PFSK-1 (cell line): ENCODE measurements around the gene DMWD.

Experiments
- FOXP2 ChIP-seq: optimal IDR thresholded peaks from 2 replicates; pipeline ENCODE3; 2011; ENCODE audit warnings: borderline replicate concordance, control low read depth, inconsistent platforms; ENCODE audit not compliant: insufficient read depth; ENCODE audit errors: extremely low read length, extremely low read depth
- POLR2AphosphoS5 ChIP-seq: IDR thresholded peaks from 2 replicates; pipeline ENCODE4 v1.6.1; 2012; ENCODE audit warnings: low read depth, mild to moderate bottlenecking, control low read depth, low read length, moderate library complexity
- SIN3A ChIP-seq: IDR thresholded peaks from 2 replicates; pipeline ENCODE4 v1.6.1; 2012; ENCODE audit warnings: mild to moderate bottlenecking, low read length, moderate library complexity, borderline replicate concordance; ENCODE audit not compliant: insufficient read depth
- TAF1 ChIP-seq: IDR thresholded peaks from 2 replicates; pipeline ENCODE4 v1.6.1; 2012; ENCODE audit warnings: low read length, control low read depth, borderline replicate concordance; ENCODE audit not compliant: insufficient read depth
- TF ChIP-seq, protein P1 (sequence below), 2 experiments: IDR thresholded peaks; 2 replicates each; pipeline versions ENCODE4 v1.6.1 to v1.8.0; 2011 to 2012; ENCODE audit warnings: low read depth in 2 of 2, low read length in 2 of 2, control low read depth in 1 of 2, inconsistent platforms in 1 of 2, mild to moderate bottlenecking in 1 of 2, moderate library complexity in 1 of 2; ENCODE audit not compliant: insufficient read depth in 1 of 2

DMWD gene

DNA sequence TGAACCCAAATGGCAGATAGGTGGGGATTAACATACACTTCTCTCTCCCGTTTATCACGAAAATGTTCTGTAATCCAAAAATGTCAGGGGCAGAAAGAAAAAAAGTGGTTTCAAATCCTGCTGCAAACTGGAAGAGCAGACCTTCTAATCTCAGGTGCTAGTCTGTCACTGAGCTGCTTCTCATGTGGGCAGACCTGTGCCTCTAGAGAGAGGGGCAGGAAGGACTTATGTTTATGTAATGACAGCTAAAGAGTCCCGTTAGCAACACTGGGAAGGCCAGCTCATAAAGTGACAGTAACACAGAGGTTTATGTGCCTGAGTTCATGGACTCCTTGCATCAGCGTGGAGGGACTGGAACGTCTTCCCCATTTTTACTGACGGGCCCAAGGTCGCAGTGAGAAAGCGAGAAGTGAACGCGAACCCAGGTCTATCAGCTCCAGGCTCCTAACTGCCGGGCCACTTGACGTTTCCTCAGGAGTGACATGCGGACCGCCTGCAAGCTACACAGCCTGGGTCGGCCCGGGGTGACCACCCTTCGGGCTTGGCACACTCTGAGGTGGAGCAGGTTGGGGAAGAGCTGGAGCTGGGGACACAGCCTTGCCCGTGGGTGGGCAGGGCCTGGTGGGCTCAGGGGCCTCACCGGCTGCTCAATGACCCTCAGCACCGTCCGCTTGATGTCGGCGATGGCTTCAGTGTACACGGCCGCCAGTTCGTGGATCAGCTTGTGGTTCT is 32.1 kb upstream of the DMWD start:
- TF ChIP-seq, protein P1, sequence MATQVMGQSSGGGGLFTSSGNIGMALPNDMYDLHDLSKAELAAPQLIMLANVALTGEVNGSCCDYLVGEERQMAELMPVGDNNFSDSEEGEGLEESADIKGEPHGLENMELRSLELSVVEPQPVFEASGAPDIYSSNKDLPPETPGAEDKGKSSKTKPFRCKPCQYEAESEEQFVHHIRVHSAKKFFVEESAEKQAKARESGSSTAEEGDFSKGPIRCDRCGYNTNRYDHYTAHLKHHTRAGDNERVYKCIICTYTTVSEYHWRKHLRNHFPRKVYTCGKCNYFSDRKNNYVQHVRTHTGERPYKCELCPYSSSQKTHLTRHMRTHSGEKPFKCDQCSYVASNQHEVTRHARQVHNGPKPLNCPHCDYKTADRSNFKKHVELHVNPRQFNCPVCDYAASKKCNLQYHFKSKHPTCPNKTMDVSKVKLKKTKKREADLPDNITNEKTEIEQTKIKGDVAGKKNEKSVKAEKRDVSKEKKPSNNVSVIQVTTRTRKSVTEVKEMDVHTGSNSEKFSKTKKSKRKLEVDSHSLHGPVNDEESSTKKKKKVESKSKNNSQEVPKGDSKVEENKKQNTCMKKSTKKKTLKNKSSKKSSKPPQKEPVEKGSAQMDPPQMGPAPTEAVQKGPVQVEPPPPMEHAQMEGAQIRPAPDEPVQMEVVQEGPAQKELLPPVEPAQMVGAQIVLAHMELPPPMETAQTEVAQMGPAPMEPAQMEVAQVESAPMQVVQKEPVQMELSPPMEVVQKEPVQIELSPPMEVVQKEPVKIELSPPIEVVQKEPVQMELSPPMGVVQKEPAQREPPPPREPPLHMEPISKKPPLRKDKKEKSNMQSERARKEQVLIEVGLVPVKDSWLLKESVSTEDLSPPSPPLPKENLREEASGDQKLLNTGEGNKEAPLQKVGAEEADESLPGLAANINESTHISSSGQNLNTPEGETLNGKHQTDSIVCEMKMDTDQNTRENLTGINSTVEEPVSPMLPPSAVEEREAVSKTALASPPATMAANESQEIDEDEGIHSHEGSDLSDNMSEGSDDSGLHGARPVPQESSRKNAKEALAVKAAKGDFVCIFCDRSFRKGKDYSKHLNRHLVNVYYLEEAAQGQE (IDR thresholded peaks at IDR 0.05; ENCODE audit: insufficient read depth in 1 of 2, low read depth in 2 of 2, low read length in 2 of 2): no peak
- TF ChIP-seq POLR2AphosphoS5 (no peak), TAF1 (no peak), FOXP2 (no peak), SIN3A (no peak)

DNA sequence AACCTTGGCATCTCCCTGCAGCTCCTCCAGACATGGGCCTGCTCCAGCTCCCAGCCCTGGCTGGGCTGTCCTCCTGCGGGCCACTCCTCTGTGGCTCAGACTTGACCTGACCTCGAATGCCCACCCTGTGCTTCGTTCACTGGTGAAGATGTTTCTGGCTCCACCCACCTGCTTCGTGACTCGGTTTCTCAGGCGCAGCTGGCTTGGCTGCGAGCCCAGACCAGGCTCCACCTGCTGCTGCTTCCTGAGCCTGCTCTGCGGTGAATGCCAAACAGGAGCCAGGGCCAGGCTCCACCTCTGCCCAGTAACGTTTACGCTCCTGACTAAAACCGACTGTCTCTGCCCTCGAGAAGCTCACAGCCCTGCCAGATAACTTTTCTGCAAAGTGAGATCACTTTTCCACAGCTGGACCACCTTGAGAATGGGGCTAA is 31.4 kb upstream of the DMWD start:
- TF ChIP-seq SIN3A: no peak
- TF ChIP-seq, protein P1 (IDR thresholded peaks at IDR 0.05; ENCODE audit: insufficient read depth in 1 of 2, low read depth in 2 of 2, low read length in 2 of 2): no peak
- no peak for TF ChIP-seq FOXP2
- TF ChIP-seq TAF1: no peak
- no peak for TF ChIP-seq POLR2AphosphoS5

DNA sequence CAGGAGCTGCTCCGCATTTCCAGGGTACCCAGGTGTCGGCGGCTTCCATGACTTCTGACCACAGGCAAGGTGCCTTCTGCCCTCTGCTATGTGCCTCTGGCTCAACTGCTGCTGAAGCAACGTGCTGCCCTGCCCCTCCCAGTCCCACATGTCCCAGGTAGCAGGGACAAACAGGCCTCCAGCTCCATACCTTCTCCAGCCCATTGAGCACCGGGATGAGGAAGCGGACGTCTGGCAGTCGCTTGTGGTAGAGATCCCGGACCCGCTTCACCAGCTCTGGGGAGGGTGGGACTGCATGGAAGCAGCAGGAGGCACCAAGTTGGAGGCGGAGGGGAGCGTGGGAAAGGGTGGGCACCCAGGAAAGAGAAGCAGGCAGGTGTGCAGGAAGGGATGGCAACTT is 30.5 kb upstream of the DMWD start:
- TF ChIP-seq, protein P1 (IDR thresholded peaks at IDR 0.05; ENCODE audit: insufficient read depth in 1 of 2, low read depth in 2 of 2, low read length in 2 of 2): no peak
- no peak for TF ChIP-seq SIN3A
- no peak for TF ChIP-seq FOXP2
- TF ChIP-seq POLR2AphosphoS5: no peak
- no peak for TF ChIP-seq TAF1

DNA sequence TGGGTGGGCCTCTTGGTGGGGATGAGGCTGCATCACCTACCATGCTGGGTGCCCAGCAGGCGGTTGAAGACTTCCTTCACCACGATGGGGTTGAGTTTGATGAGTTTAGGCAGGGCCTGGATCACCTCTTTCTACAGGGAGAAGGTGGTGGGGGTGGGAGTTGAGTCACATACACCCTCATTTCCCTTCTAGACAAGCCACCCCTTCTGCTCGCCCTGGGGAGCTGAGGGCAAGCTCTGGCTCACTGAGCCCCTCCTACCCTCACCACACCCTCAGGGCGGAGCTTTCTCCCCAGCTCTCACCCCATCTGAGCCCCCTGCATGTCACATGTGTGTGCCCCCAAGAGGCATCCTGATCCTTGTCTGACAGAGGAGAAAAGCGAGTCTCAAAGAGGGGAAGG is 30.1 kb upstream of the DMWD start:
- TF ChIP-seq SIN3A (no peak), FOXP2 (no peak), POLR2AphosphoS5 (no peak), TAF1 (no peak)
- TF ChIP-seq, protein P1 (IDR thresholded peaks at IDR 0.05; ENCODE audit: insufficient read depth in 1 of 2, low read depth in 2 of 2, low read length in 2 of 2): no peak

DNA sequence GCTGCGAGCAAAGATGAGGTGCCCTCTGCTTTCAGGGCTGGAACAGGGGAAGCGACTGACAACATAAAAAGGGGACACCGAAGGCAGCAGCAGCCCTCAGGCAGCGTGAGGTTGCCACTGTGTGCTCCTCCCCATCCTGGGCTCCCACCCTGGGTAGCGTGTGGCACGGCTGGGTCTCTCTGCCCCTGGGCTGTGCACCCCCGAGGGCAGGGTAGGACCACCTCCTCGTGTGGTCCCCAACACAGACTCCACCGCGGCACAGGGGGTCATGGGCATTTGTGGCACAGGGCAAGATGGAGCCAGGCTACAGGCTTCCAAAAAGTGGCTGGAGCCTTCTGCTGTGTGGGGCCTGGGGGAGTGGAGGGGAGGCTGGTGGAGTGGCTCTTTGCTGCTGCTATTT is 28.9 kb upstream of the DMWD start:
- TF ChIP-seq FOXP2: no peak
